Measurements from ENCODE around the gene CDT1. TPM values are rescaled to one million over a fixed set of nuclear protein-coding genes. Genes with fewer than 3 reads are reported as not detected.

The CDT1 gene
- total and polyA plus RNA-seq, 2 experiments from 2014 or later, result 5.9 to 11.3 TPM

GRCh38 chr16:88780142-88781062 is 23.2 kb upstream of the CDT1 start:
- no peak overlapping the region for H3K4me2 ChIP-seq (ENCODE audit: unreplicated experiment)
- H3K36me3 ChIP-seq (ENCODE audit: low read depth), result no peaks in the 10 kb centered on the region
- H3K79me2 ChIP-seq (ENCODE audit: insufficient read depth), result peaks cover 88% of the 10 kb centered on the region
- no peaks in the 10 kb centered on the region for H3K9me3 ChIP-seq (ENCODE audit: low read depth)
- in situ Hi-C loops (cut with MboI), result no loop called here
- 85 to 88% methylated on average over 13 of the region's 13 CpGs for WGBS, 2 experiments (ENCODE audit: low coverage in 1 of 2, low lambda C conversion rate in 2 of 2, missing lambda C conversion rate in 2 of 2)
- H3F3A ChIP-seq (ENCODE audit: insufficient read depth), result peaks cover 14% of the 10 kb centered on the region
- TF ChIP-seq EZH2 (IDR thresholded peaks at IDR 0.05; ENCODE audit: insufficient read depth, poor library complexity, severe bottlenecking), result no peak
- TF ChIP-seq EZH2phosphoT487 (IDR thresholded peaks at IDR 0.05; ENCODE audit: insufficient read depth, low read depth), result no peak
- H3K27me3 ChIP-seq (replicated peaks; ENCODE audit: insufficient read depth), result no peaks in the 10 kb centered on the region
- DNase-seq, result no peak
- no peak overlapping the region for H3K27ac ChIP-seq
- H4K20me1 ChIP-seq (ENCODE audit: insufficient read depth), result no peaks in the 10 kb centered on the region
- no peaks in the 10 kb centered on the region for H3K9me2 ChIP-seq (ENCODE audit: insufficient read depth)
- no peak overlapping the region for H3K9ac ChIP-seq
- H3K4me1 ChIP-seq (ENCODE audit: insufficient read depth), result peaks cover 34% of the 10 kb centered on the region
- no peak overlapping the region for H2AFZ ChIP-seq
- H3K4me3 ChIP-seq, result no peak overlapping the region

- no peaks in the 10 kb centered on the region for H3K36me3 ChIP-seq (ENCODE audit: low read depth)
- no peaks in the 10 kb centered on the region for H3K27me3 ChIP-seq (replicated peaks; ENCODE audit: insufficient read depth)
- no peak for TF ChIP-seq EZH2phosphoT487 (IDR thresholded peaks at IDR 0.05; ENCODE audit: insufficient read depth, low read depth)
- TF ChIP-seq EZH2 (IDR thresholded peaks at IDR 0.05; ENCODE audit: insufficient read depth, poor library complexity, severe bottlenecking), result no peak
- peak overlapping the region; percentile 91 for H3K9ac ChIP-seq
- H2AFZ ChIP-seq, result no peak overlapping the region
- peak; percentile 27 for DNase-seq
- H3K4me2 ChIP-seq (ENCODE audit: unreplicated experiment), result peak overlapping the region; percentile 94
- WGBS, 2 experiments (ENCODE audit: low coverage in 1 of 2, low lambda C conversion rate in 2 of 2, missing lambda C conversion rate in 2 of 2), result 81 to 82% methylated on average over 23 to 27 of the region's 28 CpGs
- no peaks in the 10 kb centered on the region for H3K9me3 ChIP-seq (ENCODE audit: low read depth)
- in situ Hi-C loops (cut with MboI), result no loop called here
- H3K4me1 ChIP-seq (ENCODE audit: insufficient read depth), result peaks cover 32% of the 10 kb centered on the region
- peaks cover 78% of the 10 kb centered on the region for H3K79me2 ChIP-seq (ENCODE audit: insufficient read depth)
- H3K27ac ChIP-seq, result peak overlapping the region; percentile 88
- peaks cover 14% of the 10 kb centered on the region for H3F3A ChIP-seq (ENCODE audit: insufficient read depth)
- no peaks in the 10 kb centered on the region for H4K20me1 ChIP-seq (ENCODE audit: insufficient read depth)
- H3K4me3 ChIP-seq, result peak overlapping the region; percentile 86
- no peaks in the 10 kb centered on the region for H3K9me2 ChIP-seq (ENCODE audit: insufficient read depth)
Observed at GRCh38 chr16:88781140-88782077, 22.2 kb upstream of the CDT1 start.

DNA sequence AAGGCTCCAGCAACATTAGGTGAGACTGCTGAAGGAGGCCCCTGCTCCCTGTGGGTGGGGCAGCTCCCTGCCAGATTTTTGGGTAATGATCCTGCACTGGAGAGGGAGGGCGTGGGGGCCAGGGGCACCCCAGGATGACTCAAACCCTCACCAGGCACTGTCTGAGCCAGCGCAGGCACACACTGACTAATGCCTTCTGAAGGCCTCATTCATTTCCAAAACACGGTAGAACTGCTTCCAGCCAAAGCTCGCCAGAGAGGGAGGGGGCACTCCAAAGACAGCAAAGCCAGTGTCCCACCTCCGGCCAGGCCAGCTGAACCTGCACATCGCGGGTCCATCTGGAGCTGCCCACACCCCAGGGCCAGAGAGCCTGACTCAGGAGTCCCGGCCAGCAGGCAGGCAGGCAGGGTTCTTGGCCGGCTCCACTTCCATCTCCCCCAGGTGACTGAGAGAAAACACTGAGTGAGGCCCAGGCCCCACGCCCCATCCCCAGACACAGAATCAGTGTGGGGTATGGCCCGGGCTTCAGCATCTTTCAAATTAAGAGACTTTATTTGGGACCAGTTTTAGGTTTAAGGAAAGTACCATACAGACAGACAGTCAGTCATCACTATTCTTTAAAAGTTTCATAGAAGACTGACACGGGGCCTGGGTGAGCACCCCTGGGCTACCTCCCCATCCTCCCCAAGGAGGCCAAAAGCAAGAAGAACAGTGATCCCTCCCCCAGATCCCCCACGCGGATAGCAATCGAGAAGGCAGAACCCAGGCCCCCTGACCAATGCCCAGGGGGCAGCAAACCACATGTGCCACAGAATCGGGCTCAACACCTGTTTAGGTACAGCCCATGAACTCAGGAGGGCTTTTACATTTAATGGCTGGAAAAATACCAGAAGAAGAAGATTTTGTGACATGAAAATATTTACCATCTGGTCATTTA is 20.9 kb upstream of the CDT1 start:
- Histone ChIP-seq H3K9ac (peak overlapping the region; percentile 91), H2AFZ (no peak overlapping the region), H3K9me2 (ENCODE audit: insufficient read depth) (no peaks in the 10 kb centered on the region), H3K9me3 (ENCODE audit: low read depth) (no peaks in the 10 kb centered on the region), H3K27me3 (replicated peaks; ENCODE audit: insufficient read depth) (no peaks in the 10 kb centered on the region), H3K36me3 (ENCODE audit: low read depth) (no peaks in the 10 kb centered on the region), H4K20me1 (ENCODE audit: insufficient read depth) (no peaks in the 10 kb centered on the region), H3K79me2 (ENCODE audit: insufficient read depth) (peaks cover 65% of the 10 kb centered on the region), H3K27ac (peak overlapping the region; percentile 88), H3K4me3 (peak overlapping the region; percentile 86), H3K4me2 (ENCODE audit: unreplicated experiment) (peak overlapping the region; percentile 94), H3K4me1 (ENCODE audit: insufficient read depth) (peaks cover 30% of the 10 kb centered on the region), H3F3A (ENCODE audit: insufficient read depth) (peaks cover 14% of the 10 kb centered on the region)
- peak; percentile 96 for DNase-seq
- 25 to 26% methylated on average over 15 to 16 of the region's 16 CpGs for WGBS, 2 experiments (ENCODE audit: low coverage in 1 of 2, low lambda C conversion rate in 2 of 2, missing lambda C conversion rate in 2 of 2)
- TF ChIP-seq EZH2 (IDR thresholded peaks at IDR 0.05; ENCODE audit: insufficient read depth, poor library complexity, severe bottlenecking) (no peak), EZH2phosphoT487 (IDR thresholded peaks at IDR 0.05; ENCODE audit: insufficient read depth, low read depth) (no peak)
- in situ Hi-C loops (cut with MboI), result no loop called here
